GM21515 (cell line): ENCODE data around the gene TRIM40.

Experiments used
- ATAC-seq: cut with Tn5 transposase; IDR thresholded peaks from one replicate; pipeline ENCODE4 v1.9.1; 2021; ENCODE audit not compliant: unreplicated experiment

TRIM40 gene

GRCh38 chr6:30147096-30147495 is 11.2 kb downstream of the TRIM40 start:
- ATAC-seq = no peak

GRCh38 chr6:30149234-30149633 is 13.3 kb downstream of the TRIM40 start:
- no peak for ATAC-seq

- no peak for ATAC-seq
Observed at GRCh38 chr6:30149858-30150550, 14.1 kb downstream of the TRIM40 start.

GRCh38 chr6:30150671-30151395 is 14.9 kb downstream of the TRIM40 start:
- ATAC-seq = no peak

DNA sequence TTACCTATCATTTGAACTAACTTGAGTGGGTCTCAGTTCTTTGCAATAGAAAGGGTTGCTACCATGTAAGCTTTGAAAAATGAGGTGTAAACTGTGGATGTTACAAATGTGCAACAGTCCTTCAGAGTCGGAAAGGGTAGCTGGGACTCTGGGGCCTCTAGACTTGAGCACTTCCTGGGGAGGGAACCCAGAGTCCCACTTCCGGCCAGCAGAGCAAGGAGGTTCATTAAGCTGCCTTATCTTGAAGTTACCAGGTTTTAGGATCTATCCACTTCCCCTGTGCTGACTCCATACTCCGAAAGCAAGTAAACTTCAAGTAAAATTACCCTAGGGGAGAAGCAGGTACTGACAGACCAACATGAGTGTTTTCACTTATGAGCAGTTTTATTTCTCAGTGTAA is 15.6 kb downstream of the TRIM40 start:
- no peak for ATAC-seq

GRCh38 chr6:30152016-30152673 is 16.2 kb downstream of the TRIM40 start:
- no peak for ATAC-seq

DNA sequence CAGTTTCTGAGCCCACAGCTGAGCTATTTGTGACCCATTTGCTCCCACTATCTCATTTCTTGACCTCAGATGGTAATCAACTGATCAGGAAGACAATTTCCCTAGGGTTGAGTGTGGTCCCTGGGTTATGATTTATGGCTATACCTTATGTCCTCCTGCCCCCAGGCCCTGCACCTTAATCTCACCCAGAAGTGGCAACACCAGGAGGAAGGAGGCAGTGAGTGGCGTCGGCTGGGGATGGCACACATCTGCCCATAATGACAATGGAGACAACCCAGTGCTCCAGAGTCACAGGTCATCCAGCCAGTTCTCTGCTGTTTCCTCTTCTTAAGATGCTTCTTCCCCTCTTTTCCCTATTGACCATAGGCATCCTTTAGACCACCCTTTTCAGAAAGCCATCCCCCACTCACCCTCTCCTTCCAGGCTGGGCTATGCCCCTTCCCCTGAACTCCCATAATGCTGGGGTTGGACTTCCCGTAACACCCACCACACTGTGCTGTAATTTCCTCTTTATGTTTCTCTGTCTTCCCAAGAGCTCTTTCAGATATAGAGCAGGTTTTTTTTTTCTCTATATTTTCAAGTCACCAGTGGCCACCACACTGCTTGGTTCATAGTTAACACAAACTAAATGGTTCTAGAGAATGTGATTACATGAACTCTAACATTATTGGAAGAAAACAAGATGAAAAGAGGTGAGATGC is 17.1 kb downstream of the TRIM40 start:
- ATAC-seq = no peak

GRCh38 chr6:30154061-30154460 is 18.1 kb downstream of the TRIM40 start:
- no peak for ATAC-seq

DNA sequence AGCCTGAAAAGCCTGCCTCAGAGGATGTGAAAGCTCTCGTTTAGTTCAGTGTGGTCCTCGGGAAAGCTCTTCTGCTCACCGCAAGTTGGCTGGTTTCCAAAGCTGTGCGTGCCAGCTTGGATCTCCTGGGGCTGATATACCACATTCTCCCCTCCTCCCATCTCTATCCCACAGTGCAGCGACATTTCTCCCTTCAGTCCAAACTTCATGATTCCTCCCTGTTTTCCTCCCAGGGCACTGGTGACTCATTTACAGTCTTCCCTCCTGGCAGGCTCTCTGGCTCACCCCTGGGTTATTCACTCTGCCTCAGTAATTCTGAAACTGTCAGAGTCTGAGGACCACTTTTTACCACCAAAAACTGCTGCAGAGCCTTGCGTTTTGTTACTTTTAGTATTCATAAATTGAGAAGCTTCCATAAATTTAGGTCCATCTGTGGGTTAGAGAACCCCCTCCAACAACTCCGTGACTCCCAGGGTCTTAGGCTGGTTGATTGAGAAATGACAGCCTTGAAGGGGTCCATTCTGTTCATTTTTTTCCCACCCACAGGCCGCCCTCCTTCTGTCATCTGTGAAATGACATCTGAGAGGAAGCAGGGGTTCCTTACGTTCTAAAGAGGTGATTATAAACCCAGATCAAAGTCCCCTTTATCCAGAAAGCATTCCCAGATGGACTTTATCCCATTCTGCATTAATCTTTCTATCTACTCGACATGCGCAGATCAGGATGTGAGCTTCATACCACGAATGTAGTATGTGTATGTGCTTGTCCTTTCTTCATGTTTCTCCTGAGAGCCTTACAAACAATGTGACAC is 19.0 kb downstream of the TRIM40 start:
- ATAC-seq = no peak

GRCh38 chr6:30155520-30156261 is 19.8 kb downstream of the TRIM40 start:
- ATAC-seq = no peak

GRCh38 chr6:30156262-30156599 is 20.3 kb downstream of the TRIM40 start:
- no peak for ATAC-seq

DNA sequence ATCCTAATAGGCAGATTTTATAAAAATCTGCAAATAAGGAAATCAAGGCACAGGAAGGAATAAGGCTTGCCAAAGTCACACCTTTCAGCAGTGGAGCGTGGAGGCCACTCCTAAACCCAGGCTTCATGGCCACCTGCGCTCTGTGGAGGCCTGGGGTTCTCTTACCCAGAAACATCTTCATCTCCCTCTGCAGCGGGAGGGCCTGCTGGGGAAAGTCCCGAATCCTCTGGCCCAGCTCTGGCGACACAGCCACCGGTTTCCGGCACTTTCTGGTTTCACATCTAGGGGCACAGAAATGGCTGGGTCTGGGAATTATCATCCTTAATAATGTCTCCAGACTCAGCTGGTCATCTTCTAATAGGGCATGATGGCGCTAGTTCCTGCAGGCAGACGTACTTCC is 20.8 kb downstream of the TRIM40 start:
- ATAC-seq = no peak

DNA sequence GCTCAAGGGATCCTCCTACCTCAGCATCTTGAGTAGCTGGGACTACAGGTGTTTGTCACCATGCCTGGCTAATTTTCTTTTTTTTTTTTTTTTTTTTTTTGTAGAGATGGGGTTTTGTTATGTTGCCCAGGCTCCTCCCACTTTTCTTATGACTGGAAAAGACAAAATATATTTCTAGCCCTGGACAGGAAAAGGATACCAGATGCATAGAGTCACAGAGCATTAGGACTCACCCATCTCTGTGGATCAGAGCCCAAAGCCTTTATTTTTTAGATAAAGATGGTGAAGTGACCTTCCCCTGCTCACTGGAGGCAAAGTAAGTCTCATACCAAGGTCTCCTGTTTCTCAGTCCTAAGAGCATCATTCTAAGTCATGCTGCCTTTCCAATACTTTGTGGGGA is 21.6 kb downstream of the TRIM40 start:
- no peak for ATAC-seq

GRCh38 chr6:30157999-30158398 is 22.1 kb downstream of the TRIM40 start:
- ATAC-seq = no peak

GRCh38 chr6:30158475-30159040 is 22.6 kb downstream of the TRIM40 start:
- ATAC-seq = no peak

- no peak for ATAC-seq
Observed at GRCh38 chr6:30160008-30160784, 24.3 kb downstream of the TRIM40 start.

DNA sequence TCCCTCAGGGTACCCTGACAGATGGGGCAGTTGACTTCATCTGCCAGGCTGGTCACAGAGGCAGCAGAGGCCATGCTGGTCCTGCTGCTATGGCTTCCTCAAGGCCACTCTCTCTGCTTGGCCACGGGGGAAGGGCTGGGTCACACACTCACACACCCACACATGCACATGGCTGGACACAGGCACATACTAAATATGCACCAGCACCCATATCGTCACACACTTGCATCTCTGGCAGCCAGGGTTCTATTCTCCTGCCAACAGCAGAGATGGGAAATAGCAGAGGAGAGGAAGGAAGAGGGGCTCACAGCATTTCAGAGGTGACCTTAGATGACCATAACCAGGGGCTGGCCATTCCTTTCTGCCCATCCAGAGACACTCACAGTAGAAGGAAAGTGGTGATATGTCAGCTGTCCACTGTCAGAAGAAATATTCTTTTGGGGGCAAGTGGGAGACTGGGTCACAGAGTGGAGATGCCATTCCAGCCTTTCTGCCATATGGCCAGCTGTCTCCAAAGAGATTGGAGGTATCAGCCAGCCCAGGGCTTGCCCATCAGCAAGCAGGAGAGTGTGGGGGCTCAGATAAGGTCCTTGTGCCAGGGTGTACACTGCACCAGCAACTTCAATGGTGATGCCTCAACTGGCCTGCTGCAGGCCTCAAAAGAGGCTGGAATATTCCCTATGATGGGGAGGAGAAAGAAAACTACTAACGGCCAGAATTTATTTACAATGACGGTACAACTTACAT is 25.0 kb downstream of the TRIM40 start, which contains the start of gene TRIM10:
TSS of gene TRIM10 (minus strand) at position 427 of the 747 bp plus-strand sequence. CDS start at position 74, 353 bp downstream.
- ATAC-seq = no peak
